Measurements from ENCODE around the gene SLC35D1.

Gene SLC35D1

GRCh38 chr1:67044631-67045270 is 9.2 kb downstream of the SLC35D1 start:
- TF ChIP-seq CTCF (IDR thresholded peaks at IDR 0.05; ENCODE audit: low read depth, low read length): no peak
- H3K27ac ChIP-seq: no peak overlapping the region
- no peaks in the 10 kb centered on the region for H3K9me3 ChIP-seq (ENCODE audit: severe bottlenecking)
- H3K27me3 ChIP-seq (ENCODE audit: insufficient read depth, low read depth, severe bottlenecking): no peaks in the 10 kb centered on the region
- no peak for DNase-seq
- H3K4me3 ChIP-seq (ENCODE audit: low read depth, low read length): no peak overlapping the region
- H3K36me3 ChIP-seq: peaks cover 35% of the 10 kb centered on the region

GRCh38 chr1:67043366-67043765 is 10.6 kb downstream of the SLC35D1 start:
- Histone ChIP-seq H3K27ac (no peak overlapping the region), H3K9me3 (ENCODE audit: severe bottlenecking) (no peaks in the 10 kb centered on the region), H3K36me3 (peaks cover 31% of the 10 kb centered on the region), H3K4me3 (ENCODE audit: low read depth, low read length) (no peak overlapping the region), H3K27me3 (ENCODE audit: insufficient read depth, low read depth, severe bottlenecking) (no peaks in the 10 kb centered on the region)
- no peak for TF ChIP-seq CTCF (IDR thresholded peaks at IDR 0.05; ENCODE audit: low read depth, low read length)
- no peak for DNase-seq

GRCh38 chr1:67041841-67042503 is 12.0 kb downstream of the SLC35D1 start:
- Histone ChIP-seq H3K27ac (no peak overlapping the region), H3K36me3 (peaks cover 37% of the 10 kb centered on the region)

GRCh38 chr1:67040405-67040804 is 13.5 kb downstream of the SLC35D1 start:
- Histone ChIP-seq H3K27ac (no peak overlapping the region), H3K36me3 (peaks cover 41% of the 10 kb centered on the region), H3K27me3 (ENCODE audit: insufficient read depth, low read depth, severe bottlenecking) (no peaks in the 10 kb centered on the region), H3K4me3 (ENCODE audit: low read depth, low read length) (no peak overlapping the region), H3K9me3 (ENCODE audit: severe bottlenecking) (no peaks in the 10 kb centered on the region)
- no peak for DNase-seq
- no peak for TF ChIP-seq CTCF (IDR thresholded peaks at IDR 0.05; ENCODE audit: low read depth, low read length)

More at GRCh38 chr1:67041841-67042503, 12.0 kb downstream of the SLC35D1 start:
- H3K9me3 ChIP-seq (ENCODE audit: severe bottlenecking): no peaks in the 10 kb centered on the region
- no peaks in the 10 kb centered on the region for H3K27me3 ChIP-seq (ENCODE audit: insufficient read depth, low read depth, severe bottlenecking)
- TF ChIP-seq CTCF (IDR thresholded peaks at IDR 0.05; ENCODE audit: low read depth, low read length): no peak
- no peak for DNase-seq
- no peak overlapping the region for H3K4me3 ChIP-seq (ENCODE audit: low read depth, low read length)

GRCh38 chr1:67031859-67032247 is 22.1 kb downstream of the SLC35D1 start:
- Histone ChIP-seq H3K27ac (no peak overlapping the region), H3K27me3 (ENCODE audit: insufficient read depth, low read depth, severe bottlenecking) (no peaks in the 10 kb centered on the region), H3K4me3 (ENCODE audit: low read depth, low read length) (no peak overlapping the region), H3K9me3 (ENCODE audit: severe bottlenecking) (no peaks in the 10 kb centered on the region), H3K36me3 (peaks cover 8% of the 10 kb centered on the region)
- DNase-seq: no peak
- no peak for TF ChIP-seq CTCF (IDR thresholded peaks at IDR 0.05; ENCODE audit: low read depth, low read length)
